GM18520 (cell line): Measurements from ENCODE around the gene SUSD1.
A peak's percentile ranks its signal among the peaks of the same experiment; 100 is the strongest.
"Not testable (repeated sequence)": the region's sequence is repeated elsewhere in the genome, so short reads cannot be mapped to it uniquely, and the experiment has no call there.

Source experiments
- ATAC-seq: cut with Tn5 transposase; IDR thresholded peaks from one replicate; pipeline ENCODE4 v1.9.1; 2021; ENCODE audit not compliant: unreplicated experiment

Gene SUSD1

DNA sequence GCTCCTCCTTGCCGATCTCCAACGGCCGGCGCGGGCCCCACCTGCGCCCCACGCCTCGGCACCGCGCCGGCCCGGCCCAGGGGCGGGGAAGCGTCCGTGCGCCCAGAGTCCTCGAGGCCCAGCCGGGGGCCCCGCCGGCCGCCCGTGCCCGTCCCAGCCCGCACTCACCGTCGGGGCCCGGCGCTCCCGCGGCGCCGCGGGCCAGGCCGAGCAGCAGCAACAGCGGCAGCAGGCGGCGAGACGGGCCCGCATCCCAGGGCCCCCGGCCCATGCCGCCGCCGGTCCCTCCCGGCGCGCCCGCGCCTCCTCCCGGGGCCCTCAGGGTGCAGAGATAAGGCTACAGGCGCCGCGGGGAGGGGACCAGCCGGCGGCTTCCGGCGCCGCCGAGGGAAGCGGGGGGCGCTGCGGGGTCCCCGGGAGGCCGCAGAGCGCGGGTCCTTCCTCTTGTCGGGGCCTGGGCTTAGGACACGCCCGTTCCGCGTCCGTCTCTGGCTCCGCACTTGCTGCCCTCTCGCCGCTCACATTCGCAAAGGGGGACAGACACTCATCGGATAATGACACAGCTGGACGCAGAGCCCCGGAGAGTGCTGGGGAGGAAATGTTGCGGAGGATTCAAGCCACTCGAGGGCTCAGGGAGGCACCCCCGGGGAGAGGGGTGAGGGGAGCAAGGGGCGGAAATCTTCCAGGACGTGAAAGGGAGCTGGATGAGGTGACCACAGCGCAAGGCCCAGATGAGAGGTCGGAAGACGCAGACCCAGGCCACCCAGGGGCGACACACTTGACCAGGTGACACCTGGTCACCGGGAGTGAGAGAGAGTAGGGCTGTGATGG is at the start of gene SUSD1:
Gene SUSD1, minus strand, starts transcription at position 333 of the 831 bp plus-strand sequence. Its CDS starts 62 bp downstream, at position 271.
- ATAC-seq: peak; percentile 43

- peak; percentile 51 for ATAC-seq
Observed at GRCh38 chr9:112224401-112225289, 49.5 kb upstream of the SUSD1 start.

- peak; percentile 96 for ATAC-seq
Observed at GRCh38 chr9:112218908-112219307, 43.8 kb upstream of the SUSD1 start.

DNA sequence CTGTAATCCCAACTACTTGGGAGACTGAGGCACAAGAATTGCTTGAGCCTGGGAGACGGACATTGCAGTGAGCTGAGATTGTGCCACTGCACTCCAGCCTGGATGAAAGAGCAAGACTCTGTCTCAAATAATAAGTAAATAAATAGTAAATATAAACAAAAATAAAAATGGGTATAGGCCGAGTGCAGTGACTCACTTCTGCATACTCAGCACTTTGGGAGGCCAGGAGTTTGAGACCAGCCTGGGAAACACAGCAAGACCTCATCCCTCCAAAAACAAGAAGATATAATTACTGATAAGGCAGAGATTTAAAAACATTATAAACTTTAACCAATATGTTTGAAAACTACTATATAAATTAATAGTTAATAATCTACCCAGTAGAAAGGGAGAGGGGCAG is 37.8 kb upstream of the SUSD1 start:
- ATAC-seq: no peak

DNA sequence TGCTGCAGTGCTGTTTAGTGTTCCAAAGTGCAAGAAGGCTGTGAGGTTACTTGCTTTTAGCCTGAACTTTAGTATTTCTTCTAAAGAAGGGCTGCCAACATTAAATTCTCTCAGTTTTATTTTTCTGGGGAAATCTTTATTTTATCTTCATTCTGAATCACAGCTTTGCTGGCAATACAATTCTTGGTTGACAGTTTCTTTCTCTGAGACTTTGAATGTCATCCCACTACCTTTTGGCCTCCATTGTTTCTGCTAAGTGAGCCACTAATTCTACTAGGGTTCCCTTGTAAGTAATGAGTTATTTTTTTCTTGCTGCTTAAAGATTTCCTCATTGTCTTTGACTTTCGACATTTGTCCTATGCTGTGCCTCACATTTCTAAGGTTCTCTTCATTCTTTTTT is 32.4 kb upstream of the SUSD1 start:
- ATAC-seq: no peak

GRCh38 chr9:112203536-112203935 is 28.4 kb upstream of the SUSD1 start:
- no peak for ATAC-seq

DNA sequence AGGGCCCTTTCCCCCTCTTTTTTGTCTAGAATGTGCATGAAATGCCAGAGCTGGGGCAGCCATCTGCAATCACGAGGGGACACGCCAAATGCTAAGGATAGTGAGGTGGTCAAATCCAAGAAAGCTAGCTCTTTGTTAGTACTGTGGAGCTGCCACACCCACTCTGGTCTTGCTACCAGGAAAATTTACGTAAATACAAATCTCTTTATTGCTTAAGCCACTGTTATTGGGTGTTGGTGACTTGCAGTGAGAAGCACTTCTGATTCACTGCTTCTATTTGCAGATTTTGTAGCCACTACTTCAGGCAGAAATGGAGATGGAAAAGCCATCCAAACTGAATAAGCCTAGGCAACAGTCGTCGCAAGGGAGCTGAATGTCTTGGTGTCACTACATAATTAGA is 25.6 kb upstream of the SUSD1 start:
- no peak for ATAC-seq

DNA sequence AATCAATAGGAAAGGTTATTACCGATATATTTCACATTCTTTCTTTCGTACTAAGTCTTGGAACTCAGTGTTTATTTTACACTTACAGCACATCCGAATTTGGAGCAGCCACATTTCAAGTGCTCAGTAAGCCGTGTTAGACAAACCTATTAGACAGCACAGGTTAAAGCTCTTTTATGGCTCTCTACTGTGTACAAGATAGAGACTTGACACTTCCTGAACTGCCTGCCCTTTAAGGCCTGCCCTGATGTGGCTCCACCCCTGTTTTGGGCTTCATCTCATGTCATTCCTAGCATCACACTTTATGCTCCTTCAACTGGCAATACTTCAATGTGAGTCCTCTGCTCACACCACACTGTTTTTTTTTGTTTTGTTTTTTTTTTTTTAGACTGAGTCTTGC is 23.5 kb upstream of the SUSD1 start:
- no peak for ATAC-seq

DNA sequence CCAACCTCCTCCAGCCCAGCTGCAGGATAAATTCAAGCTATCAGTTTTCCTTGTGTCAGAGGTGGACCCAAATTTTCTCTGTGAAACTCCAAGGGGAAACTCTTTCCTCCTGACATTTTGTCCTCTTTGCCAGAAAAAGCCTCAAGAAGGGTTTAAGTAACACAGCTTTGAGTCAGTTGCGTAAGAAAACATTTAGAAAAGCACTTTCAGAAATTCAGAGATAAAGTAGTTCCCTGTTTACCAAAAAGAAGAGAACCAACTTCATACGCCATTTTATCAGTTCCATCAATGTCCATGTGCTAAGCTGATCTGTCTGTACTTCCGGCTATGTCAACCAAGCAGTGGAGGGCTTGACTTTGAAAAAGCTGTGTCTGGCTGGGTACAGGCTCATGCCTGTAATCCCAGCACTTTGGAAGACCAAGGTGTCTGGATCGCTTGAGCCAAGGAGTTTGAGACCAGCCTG is 19.9 kb upstream of the SUSD1 start:
- no peak for ATAC-seq

DNA sequence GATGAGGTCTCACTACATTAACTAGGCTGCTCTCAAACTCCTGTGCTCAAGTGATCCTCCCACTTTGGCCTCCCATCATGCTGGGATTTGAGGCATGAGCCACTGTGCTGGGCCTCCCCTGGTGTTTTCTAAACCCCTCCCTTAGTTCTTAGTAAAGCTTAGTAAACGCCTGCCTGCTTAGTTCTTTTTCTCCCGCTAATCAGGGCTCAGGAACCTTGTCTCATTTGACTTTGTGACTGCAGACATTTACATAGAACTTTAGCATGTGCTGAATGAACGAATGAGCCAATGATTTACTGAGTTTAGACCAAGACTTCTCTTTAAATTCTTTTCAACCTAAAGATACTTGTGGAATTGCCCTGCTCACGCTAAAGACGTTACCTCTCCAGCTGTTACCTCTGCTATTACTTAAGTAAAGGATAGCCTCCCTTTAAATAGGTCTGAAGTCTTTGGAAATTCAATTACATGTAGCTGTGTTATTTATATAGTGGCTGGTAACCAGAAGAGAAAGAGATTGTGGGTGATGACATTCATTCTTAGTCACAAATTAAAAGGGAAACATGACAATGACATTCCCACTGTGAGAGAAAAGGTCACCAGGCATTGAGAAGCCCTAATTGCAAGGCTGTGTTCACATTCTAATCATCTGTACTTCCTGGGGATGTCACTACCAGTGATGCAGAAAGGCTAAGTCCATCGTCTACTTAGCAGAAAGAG is 18.6 kb upstream of the SUSD1 start:
- ATAC-seq: no peak

DNA sequence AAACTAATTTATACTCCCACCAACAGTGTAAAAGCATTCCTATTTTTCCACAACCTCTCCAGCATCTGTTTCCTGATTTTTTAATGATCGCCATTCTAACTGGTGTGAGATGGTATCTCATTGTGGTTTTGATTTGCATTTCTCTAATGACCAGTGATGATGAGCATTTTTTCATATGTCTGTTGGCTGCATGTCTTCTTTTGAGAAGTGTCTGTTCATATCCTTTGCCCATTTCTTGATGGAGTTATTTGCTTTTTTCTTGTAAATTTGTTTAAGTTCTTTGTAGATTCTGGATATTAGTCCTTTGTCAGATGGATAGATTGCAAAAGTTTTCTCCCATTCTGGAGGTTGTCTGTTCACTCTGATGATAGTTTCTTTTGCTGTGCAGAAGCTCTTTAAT is 15.2 kb upstream of the SUSD1 start:
- not testable (repeated sequence) for ATAC-seq

- no peak for ATAC-seq
Observed at GRCh38 chr9:112188884-112189283, 13.8 kb upstream of the SUSD1 start.

DNA sequence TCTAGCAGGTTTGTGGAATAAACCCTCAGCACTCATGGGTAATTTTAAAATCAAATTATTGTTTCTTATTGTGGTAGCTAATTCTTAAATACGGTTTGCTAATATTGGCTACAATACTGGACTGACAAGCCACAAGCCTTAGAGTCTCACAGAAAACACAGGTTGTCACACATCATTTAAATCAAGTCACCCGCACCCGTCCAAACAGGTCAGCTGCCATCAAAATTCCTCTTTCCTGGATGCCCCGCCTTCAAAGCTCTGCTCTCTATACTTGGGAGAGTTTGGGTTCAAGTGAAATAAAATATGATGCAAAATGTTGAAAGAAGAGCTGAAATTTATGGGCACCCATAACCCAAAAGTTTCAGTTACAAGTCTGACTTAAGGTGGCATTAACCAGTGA is 12.3 kb upstream of the SUSD1 start:
- no peak for ATAC-seq

DNA sequence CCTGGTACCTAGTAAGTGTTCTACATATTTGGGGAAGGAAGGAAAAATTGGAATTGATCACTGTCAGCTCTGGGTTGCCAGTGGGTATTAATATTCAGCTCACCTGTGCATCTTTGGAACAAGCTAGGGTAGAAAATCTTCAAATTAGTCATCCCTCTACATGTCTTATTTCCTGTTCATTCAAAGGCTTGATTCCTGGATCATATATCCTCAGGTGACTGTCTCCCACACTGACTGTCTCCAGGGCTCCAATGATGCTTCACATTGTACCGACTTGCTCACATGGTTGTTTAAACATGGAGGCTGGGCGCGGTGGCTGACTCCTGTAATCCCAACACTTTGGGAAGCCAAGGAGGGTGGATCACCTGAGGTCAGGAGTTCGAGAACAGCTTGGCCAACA is 11.6 kb upstream of the SUSD1 start:
- no peak for ATAC-seq

GRCh38 chr9:112184946-112185345 is 9.8 kb upstream of the SUSD1 start:
- no peak for ATAC-seq

GRCh38 chr9:112184221-112184620 is 9.1 kb upstream of the SUSD1 start:
- no peak for ATAC-seq

DNA sequence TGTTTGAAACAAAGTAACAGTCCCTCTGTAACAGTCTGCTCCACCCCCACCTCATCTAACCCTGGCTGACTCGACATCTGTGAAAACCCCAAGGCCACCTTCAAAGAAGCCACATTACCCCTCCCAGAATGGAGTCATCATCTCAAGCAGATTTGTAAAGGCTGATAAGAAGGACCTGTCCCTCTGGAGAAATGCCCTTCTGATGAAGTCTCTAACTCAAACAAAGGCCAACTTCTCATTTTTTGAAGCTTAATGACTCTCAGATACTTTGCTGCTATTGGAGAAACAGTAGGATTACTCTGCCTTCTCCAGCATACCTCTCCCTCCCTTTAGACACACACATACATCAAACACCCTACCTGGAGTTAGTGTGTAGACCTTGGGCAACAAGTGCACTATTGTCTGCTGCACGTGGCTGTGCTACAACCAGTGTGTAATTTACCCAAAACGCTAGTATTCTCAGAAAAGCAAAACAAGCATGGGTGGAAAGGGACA is 5.3 kb upstream of the SUSD1 start:
- ATAC-seq: no peak

GRCh38 chr9:112179816-112180215 is 4.7 kb upstream of the SUSD1 start:
- ATAC-seq: no peak

- ATAC-seq: no peak
Observed at GRCh38 chr9:112176524-112176923, 1.4 kb upstream of the SUSD1 start.

GRCh38 chr9:112175796-112176315 is 759 bp upstream of the SUSD1 start:
- ATAC-seq: no peak
